ENCODE results near the gene ITK. TPM values are rescaled to one million over a fixed set of nuclear protein-coding genes. Genes with fewer than 3 reads are reported as not detected.

The ITK gene
- total RNA-seq, 1 donor from 2014 or later: not detected

- Mint-ChIP-seq H3K9me3 (ENCODE audit: low read depth) (no peaks in the 10 kb centered on the region), H3K27me3 (peaks cover 3% of the 10 kb centered on the region), H3K4me3 (ENCODE audit: low read depth) (no peak overlapping the region), H3K36me3 (ENCODE audit: insufficient read depth) (no peaks in the 10 kb centered on the region), H3K4me1 (ENCODE audit: low read depth) (no peaks in the 10 kb centered on the region), H3K27ac (no peak overlapping the region)
- no peak for DNase-seq (ENCODE audit: low spot score, unreplicated experiment)
- no peak for TF ChIP-seq CTCF (IDR thresholded peaks at IDR 0.05; ENCODE audit: unreplicated experiment)
Observed at GRCh38 chr5:157159209-157159751, 21.4 kb upstream of the ITK start.

- H3K36me3 Mint-ChIP-seq (ENCODE audit: insufficient read depth): no peaks in the 10 kb centered on the region
- no peak for DNase-seq (ENCODE audit: low spot score, unreplicated experiment)
- peaks cover 3% of the 10 kb centered on the region for H3K27me3 Mint-ChIP-seq
- no peak overlapping the region for H3K27ac Mint-ChIP-seq
- no peak overlapping the region for H3K4me3 Mint-ChIP-seq (ENCODE audit: low read depth)
- H3K9me3 Mint-ChIP-seq (ENCODE audit: low read depth): no peaks in the 10 kb centered on the region
- no peaks in the 10 kb centered on the region for H3K4me1 Mint-ChIP-seq (ENCODE audit: low read depth)
- TF ChIP-seq CTCF (IDR thresholded peaks at IDR 0.05; ENCODE audit: unreplicated experiment): no peak
Observed at GRCh38 chr5:157160001-157160400, 20.6 kb upstream of the ITK start.

GRCh38 chr5:157161996-157162395 is 18.6 kb upstream of the ITK start:
- TF ChIP-seq CTCF (IDR thresholded peaks at IDR 0.05; ENCODE audit: unreplicated experiment): no peak
- no peaks in the 10 kb centered on the region for H3K36me3 Mint-ChIP-seq (ENCODE audit: insufficient read depth)
- no peak for DNase-seq (ENCODE audit: low spot score, unreplicated experiment)
- peaks cover 3% of the 10 kb centered on the region for H3K27me3 Mint-ChIP-seq
- no peak overlapping the region for H3K27ac Mint-ChIP-seq
- H3K4me1 Mint-ChIP-seq (ENCODE audit: low read depth): no peaks in the 10 kb centered on the region
- H3K4me3 Mint-ChIP-seq (ENCODE audit: low read depth): no peak overlapping the region
- H3K9me3 Mint-ChIP-seq (ENCODE audit: low read depth): no peaks in the 10 kb centered on the region

GRCh38 chr5:157162919-157163510 is 17.6 kb upstream of the ITK start:
- no peaks in the 10 kb centered on the region for H3K4me1 Mint-ChIP-seq (ENCODE audit: low read depth)
- no peaks in the 10 kb centered on the region for H3K9me3 Mint-ChIP-seq (ENCODE audit: low read depth)
- no peaks in the 10 kb centered on the region for H3K36me3 Mint-ChIP-seq (ENCODE audit: insufficient read depth)
- H3K27ac Mint-ChIP-seq: no peak overlapping the region
- H3K4me3 Mint-ChIP-seq (ENCODE audit: low read depth): no peak overlapping the region
- no peak for TF ChIP-seq CTCF (IDR thresholded peaks at IDR 0.05; ENCODE audit: unreplicated experiment)
- H3K27me3 Mint-ChIP-seq: peaks cover 3% of the 10 kb centered on the region
- no peak for DNase-seq (ENCODE audit: low spot score, unreplicated experiment)

GRCh38 chr5:157164521-157164920 is 16.1 kb upstream of the ITK start:
- peaks cover 3% of the 10 kb centered on the region for H3K27me3 Mint-ChIP-seq
- no peaks in the 10 kb centered on the region for H3K36me3 Mint-ChIP-seq (ENCODE audit: insufficient read depth)
- peaks cover under 1% of the 10 kb centered on the region for H3K9me3 Mint-ChIP-seq (ENCODE audit: low read depth)
- no peak overlapping the region for H3K4me3 Mint-ChIP-seq (ENCODE audit: low read depth)
- no peak for TF ChIP-seq CTCF (IDR thresholded peaks at IDR 0.05; ENCODE audit: unreplicated experiment)
- H3K4me1 Mint-ChIP-seq (ENCODE audit: low read depth): no peaks in the 10 kb centered on the region
- H3K27ac Mint-ChIP-seq: no peak overlapping the region
- DNase-seq (ENCODE audit: low spot score, unreplicated experiment): no peak
